K562 (cell line): ENCODE results near the gene USH2A. TPM values are rescaled to one million over a fixed set of nuclear protein-coding genes. Genes with fewer than 3 reads are reported as not detected.

Source experiments
- ATF7 ChIP-seq: fragments of 450-650 bp; IDR thresholded peaks from 2 replicates; pipeline ENCODE4 v1.7.1; 2014; ENCODE audit warnings: mild to moderate bottlenecking, moderate library complexity
- ELK1 ChIP-seq: sonication (generic); formaldehyde crosslinking; IDR thresholded peaks from 2 replicates; pipeline ENCODE4 v1.8.1; 2022; ENCODE audit warnings: missing genetic modification reagents
- GABPB1 ChIP-seq: sonication (generic); formaldehyde crosslinking; IDR thresholded peaks from 2 replicates; pipeline ENCODE4 v1.8.0; 2022; ENCODE audit warnings: mild to moderate bottlenecking, missing genetic modification reagents
- IRF2 ChIP-seq: sonication (generic); formaldehyde crosslinking; IDR thresholded peaks from 2 replicates; pipeline ENCODE4 v1.8.1; 2022; ENCODE audit warnings: mild to moderate bottlenecking, missing genetic modification reagents
- PURB ChIP-seq: sonication (generic); formaldehyde crosslinking; IDR thresholded peaks from 2 replicates; pipeline ENCODE4 v1.9.0; 2021; ENCODE audit warnings: low read depth, mild to moderate bottlenecking, missing genetic modification reagents
- ZNF347 ChIP-seq: fragments of 450-650 bp; formaldehyde crosslinking; IDR thresholded peaks from 2 replicates; pipeline ENCODE4 v1.4.0; 2020; ENCODE audit warnings: low read depth, mild to moderate bottlenecking, moderate library complexity
- polyA plus RNA-seq, 8 experiments: library from polyadenylated mRNA; depleted of rRNA in 4 of 8; stranded (reverse) in 5 of 8; unstranded in 3 of 8; fragments of >200 nt; fragmentation: Nextera tagmentation in 2 of 8; fragmentation: Illumina TruSeq in 1 of 8; extraction: Ambion mirVana in 2 of 8; extraction: Trizol in 1 of 8; gene quantifications; 2 replicates each; pipeline versions ENCODE4 v1.2.1 to v1.2.3, GENCODE V29; 2011 to 2014; ENCODE audit warnings: inconsistent platforms in 1 of 8, missing spikeins in 1 of 8
- total RNA-seq, 7 experiments: library from RNA; depleted of rRNA in 6 of 7; stranded (reverse); fragments of >200 nt in 6 of 7; fragmentation: Illumina TruSeq in 2 of 7; extraction: Trizol in 2 of 7; gene quantifications; 2 replicates each; pipeline versions ENCODE4 v1.2.1 to v1.2.3, GENCODE V29; 2011 to 2021; ENCODE audit warnings: low replicate concordance in 1 of 7
- TF ChIP-seq, protein P1 (sequence below): sonication (generic); formaldehyde crosslinking; IDR thresholded peaks from 2 replicates; pipeline ENCODE4 v1.8.0; 2022; ENCODE audit warnings: mild to moderate bottlenecking, missing genetic modification reagents
- TF ChIP-seq, protein P2 (sequence below), 2 experiments: fragments of 450-650 bp in 1 of 2; sonication (generic) in 1 of 2; formaldehyde crosslinking in 1 of 2; IDR thresholded peaks in 1 of 2; conservative IDR thresholded peaks in 1 of 2; 2 replicates each; pipeline versions ENCODE4 v1.6.1 to v1.8.1; 2016 to 2023; ENCODE audit warnings: mild to moderate bottlenecking in 2 of 2, moderate library complexity in 2 of 2, inconsistent platforms in 1 of 2, missing genetic modification reagents in 1 of 2

USH2A gene
- total and polyA plus RNA-seq, 9 of the 15 experiments (the other 6 are each of a cell fraction or from before 2014, with no cell fraction given): under 0.01 TPM; not detected in 7

DNA sequence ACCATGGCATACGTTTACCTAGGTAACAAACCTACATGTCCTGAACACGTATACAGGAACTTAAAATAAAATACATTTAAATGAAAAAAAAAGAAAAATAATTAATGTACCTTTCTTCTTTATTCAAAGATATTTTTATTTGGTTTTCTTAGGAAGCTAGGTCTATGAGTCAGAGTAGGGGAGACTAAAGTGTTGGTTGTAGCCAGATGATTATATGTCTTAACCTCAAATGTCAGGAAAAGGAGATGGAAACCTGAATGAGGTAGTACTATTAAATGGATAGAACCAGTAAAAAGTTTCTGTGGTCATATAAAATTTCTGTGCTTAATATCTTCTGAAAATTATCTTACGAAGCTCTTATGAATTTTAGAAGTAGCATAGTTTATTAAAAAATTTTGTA is 580.3 kb downstream of the USH2A start (continued):
- TF ChIP-seq GABPB1 (no peak), ZNF347 (CRISPR knock-in tag) (no peak), IRF2 (no peak), ELK1 (CRISPR knock-in tag) (no peak), ATF7 (no peak), PURB (no peak)
- TF ChIP-seq, protein P1, sequence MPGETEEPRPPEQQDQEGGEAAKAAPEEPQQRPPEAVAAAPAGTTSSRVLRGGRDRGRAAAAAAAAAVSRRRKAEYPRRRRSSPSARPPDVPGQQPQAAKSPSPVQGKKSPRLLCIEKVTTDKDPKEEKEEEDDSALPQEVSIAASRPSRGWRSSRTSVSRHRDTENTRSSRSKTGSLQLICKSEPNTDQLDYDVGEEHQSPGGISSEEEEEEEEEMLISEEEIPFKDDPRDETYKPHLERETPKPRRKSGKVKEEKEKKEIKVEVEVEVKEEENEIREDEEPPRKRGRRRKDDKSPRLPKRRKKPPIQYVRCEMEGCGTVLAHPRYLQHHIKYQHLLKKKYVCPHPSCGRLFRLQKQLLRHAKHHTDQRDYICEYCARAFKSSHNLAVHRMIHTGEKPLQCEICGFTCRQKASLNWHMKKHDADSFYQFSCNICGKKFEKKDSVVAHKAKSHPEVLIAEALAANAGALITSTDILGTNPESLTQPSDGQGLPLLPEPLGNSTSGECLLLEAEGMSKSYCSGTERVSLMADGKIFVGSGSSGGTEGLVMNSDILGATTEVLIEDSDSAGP (CRISPR knock-in tag): no peak
- TF ChIP-seq, protein P2, sequence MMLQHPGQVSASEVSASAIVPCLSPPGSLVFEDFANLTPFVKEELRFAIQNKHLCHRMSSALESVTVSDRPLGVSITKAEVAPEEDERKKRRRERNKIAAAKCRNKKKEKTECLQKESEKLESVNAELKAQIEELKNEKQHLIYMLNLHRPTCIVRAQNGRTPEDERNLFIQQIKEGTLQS (IDR thresholded peaks at IDR 0.05): no peak
- TF ChIP-seq, protein P2 (CRISPR knock-in tag; conservative IDR thresholded peaks at IDR 0.05): no peak
- TF ChIP-seq, all 486 proteins: peak for 0
